GM12891 (cell line): ENCODE data around the gene PIGU.

ENCODE experiments used
- PAX5 ChIP-seq: IDR thresholded peaks from 2 replicates; pipeline ENCODE4 v1.6.1; 2011; ENCODE audit warnings: low read length, moderate library complexity, mild to moderate bottlenecking; ENCODE audit not compliant: insufficient read depth, severe bottlenecking
- POLR2A ChIP-seq: IDR thresholded peaks from 2 replicates; pipeline ENCODE4 v1.6.1; 2011; ENCODE audit warnings: low read depth, low read length, control low read depth
- POLR2AphosphoS5 ChIP-seq: IDR thresholded peaks from 2 replicates; pipeline ENCODE4 v1.6.1; 2011; ENCODE audit warnings: low read depth, low read length, control low read depth

DNA sequence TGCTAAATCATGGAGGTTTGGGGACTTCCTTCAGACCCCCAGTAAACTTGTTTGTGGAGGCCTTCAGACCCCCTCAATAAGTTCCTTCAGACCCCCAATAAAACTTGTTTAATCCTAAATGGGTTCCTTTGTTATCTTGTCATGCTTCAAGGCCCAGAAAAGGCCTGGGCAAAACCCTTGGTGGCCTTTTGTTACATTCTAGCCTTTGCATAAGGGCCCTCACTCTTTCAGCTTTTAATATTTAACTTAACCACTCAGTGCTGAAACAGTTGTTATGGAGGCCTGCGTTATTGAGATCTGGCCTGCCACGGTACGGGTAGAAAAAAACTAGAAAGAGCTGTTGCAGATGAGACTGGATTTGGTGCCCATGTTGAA is 165.0 kb downstream of the PIGU start:
- TF ChIP-seq POLR2A (no peak), PAX5 (no peak), POLR2AphosphoS5 (no peak)
